DOHH2 (cell line): ENCODE data around the gene LRP1-AS.

ENCODE experiments used
- EZH2phosphoT487 ChIP-seq: fragments of 200-600 bp; sonication (generic); IDR thresholded peaks from 2 replicates; pipeline ENCODE4 v1.6.1; 2017; ENCODE audit warnings: borderline replicate concordance, mild to moderate bottlenecking, antibody characterized with exemption, low read length, moderate library complexity, mixed read lengths
- TF ChIP-seq, protein P1 (sequence below): fragments of 200-600 bp; sonication (generic); IDR thresholded peaks from one replicate; pipeline ENCODE4 v1.5.1; 2014; ENCODE audit warnings: antibody characterized with exemption, mild to moderate bottlenecking, low read depth, low read length; ENCODE audit not compliant: poor library complexity, severe bottlenecking

GRCh38 chr12:57099766-57100165 is 47.7 kb downstream of the LRP1-AS start:
- TF ChIP-seq, protein P1, sequence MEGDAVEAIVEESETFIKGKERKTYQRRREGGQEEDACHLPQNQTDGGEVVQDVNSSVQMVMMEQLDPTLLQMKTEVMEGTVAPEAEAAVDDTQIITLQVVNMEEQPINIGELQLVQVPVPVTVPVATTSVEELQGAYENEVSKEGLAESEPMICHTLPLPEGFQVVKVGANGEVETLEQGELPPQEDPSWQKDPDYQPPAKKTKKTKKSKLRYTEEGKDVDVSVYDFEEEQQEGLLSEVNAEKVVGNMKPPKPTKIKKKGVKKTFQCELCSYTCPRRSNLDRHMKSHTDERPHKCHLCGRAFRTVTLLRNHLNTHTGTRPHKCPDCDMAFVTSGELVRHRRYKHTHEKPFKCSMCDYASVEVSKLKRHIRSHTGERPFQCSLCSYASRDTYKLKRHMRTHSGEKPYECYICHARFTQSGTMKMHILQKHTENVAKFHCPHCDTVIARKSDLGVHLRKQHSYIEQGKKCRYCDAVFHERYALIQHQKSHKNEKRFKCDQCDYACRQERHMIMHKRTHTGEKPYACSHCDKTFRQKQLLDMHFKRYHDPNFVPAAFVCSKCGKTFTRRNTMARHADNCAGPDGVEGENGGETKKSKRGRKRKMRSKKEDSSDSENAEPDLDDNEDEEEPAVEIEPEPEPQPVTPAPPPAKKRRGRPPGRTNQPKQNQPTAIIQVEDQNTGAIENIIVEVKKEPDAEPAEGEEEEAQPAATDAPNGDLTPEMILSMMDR = no peak
- no peak for TF ChIP-seq EZH2phosphoT487
